ENCODE data around the gene PLSCR5.

DNA sequence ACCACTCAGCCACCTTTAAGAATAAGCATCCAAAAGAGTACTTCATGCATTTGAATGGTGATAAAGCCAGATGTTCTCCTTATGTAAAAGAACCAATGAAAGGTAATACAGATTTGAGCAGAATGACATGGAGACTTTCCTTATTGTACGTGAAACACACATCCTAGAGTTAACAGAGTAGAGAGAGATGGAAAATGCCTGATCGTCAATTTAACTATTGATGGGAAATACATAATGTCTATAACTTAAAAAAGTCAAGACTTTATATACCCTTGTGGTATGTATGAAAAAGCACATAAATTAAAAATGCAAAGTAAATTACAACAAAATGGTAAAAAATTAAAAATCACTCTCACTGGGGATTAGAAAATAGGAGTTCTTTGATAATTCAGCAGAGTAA, 31.7 kb upstream of the PLSCR5 start:
- TF ChIP-seq, protein P1, sequence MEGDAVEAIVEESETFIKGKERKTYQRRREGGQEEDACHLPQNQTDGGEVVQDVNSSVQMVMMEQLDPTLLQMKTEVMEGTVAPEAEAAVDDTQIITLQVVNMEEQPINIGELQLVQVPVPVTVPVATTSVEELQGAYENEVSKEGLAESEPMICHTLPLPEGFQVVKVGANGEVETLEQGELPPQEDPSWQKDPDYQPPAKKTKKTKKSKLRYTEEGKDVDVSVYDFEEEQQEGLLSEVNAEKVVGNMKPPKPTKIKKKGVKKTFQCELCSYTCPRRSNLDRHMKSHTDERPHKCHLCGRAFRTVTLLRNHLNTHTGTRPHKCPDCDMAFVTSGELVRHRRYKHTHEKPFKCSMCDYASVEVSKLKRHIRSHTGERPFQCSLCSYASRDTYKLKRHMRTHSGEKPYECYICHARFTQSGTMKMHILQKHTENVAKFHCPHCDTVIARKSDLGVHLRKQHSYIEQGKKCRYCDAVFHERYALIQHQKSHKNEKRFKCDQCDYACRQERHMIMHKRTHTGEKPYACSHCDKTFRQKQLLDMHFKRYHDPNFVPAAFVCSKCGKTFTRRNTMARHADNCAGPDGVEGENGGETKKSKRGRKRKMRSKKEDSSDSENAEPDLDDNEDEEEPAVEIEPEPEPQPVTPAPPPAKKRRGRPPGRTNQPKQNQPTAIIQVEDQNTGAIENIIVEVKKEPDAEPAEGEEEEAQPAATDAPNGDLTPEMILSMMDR (IDR thresholded peaks at IDR 0.05), result no peak
- no peak for TF ChIP-seq POLR2A (IDR thresholded peaks at IDR 0.05)
